ENCODE measurements around the gene NR2F1-AS1. TPM values are rescaled to one million over a fixed set of nuclear protein-coding genes. Genes with fewer than 3 reads are reported as not detected.
"Not testable (repeated sequence)": the region's sequence is repeated elsewhere in the genome, so short reads cannot be mapped to it uniquely, and the experiment has no call there.

Gene NR2F1-AS1
- total RNA-seq, 2 experiments from 2014 or later = not detected

- peaks cover 1% of the 10 kb centered on the region for H3K36me3 Mint-ChIP-seq
- H3K9me3 Mint-ChIP-seq = peaks cover 2% of the 10 kb centered on the region
- H3K4me1 Mint-ChIP-seq = peaks cover 17% of the 10 kb centered on the region
- peaks cover 72% of the 10 kb centered on the region for H3K27me3 Mint-ChIP-seq
- DNase-seq = no peak
- H3K4me3 Mint-ChIP-seq = no peak overlapping the region
- H3K27ac Mint-ChIP-seq = no peak overlapping the region
These were observed 13.6 kb downstream of the NR2F1-AS1 start for GRCh38 chr5:93567424-93567823.

GRCh38 chr5:93566091-93566490, 14.9 kb downstream of the NR2F1-AS1 start:
- DNase-seq = no peak
- Mint-ChIP-seq H3K9me3 (no peaks in the 10 kb centered on the region), H3K27me3 (peaks cover 64% of the 10 kb centered on the region), H3K36me3 (no peaks in the 10 kb centered on the region), H3K4me3 (no peak overlapping the region), H3K4me1 (peaks cover 8% of the 10 kb centered on the region), H3K27ac (no peak overlapping the region)

DNA sequence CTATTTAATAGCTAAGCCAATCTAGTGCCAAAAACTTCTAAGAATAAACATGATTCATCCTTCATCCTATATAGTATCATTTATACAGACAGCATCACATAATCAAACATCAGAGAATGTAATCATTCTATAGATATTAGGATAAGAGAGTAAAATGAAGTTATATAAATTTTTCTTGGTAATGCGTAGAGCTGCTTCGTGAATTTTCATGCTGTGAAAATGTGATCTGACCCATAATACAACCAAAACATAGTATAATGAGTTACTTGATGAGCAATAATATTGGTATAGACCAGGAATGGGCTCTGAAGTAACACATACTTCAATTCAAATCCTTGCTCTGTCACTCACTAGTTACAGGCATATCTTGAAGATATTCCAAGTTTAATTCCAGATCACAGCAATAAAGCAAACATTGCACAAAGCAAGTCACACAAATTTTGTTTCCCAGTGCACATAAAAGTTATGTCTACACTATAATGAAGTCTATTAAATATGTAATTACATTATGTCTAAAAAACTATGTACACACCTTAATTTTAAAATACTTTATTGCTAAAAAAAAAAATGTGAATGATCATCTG, 23.9 kb downstream of the NR2F1-AS1 start:
- H3K27me3 Mint-ChIP-seq = peaks cover 36% of the 10 kb centered on the region
- DNase-seq = no peak
- no peaks in the 10 kb centered on the region for H3K4me1 Mint-ChIP-seq

GRCh38 chr5:93549594-93549993, 31.4 kb downstream of the NR2F1-AS1 start:
- H3K36me3 Mint-ChIP-seq, H3K9me3 Mint-ChIP-seq, H3K27ac Mint-ChIP-seq, H3K4me3 Mint-ChIP-seq, H3K4me1 Mint-ChIP-seq, DNase-seq: not testable (repeated sequence)
- H3K27me3 Mint-ChIP-seq = peaks cover 33% of the 10 kb centered on the region

More for the DNA sequence above, 23.9 kb downstream of the NR2F1-AS1 start:
- H3K9me3 Mint-ChIP-seq = no peaks in the 10 kb centered on the region
- no peaks in the 10 kb centered on the region for H3K36me3 Mint-ChIP-seq
- H3K27ac Mint-ChIP-seq = no peak overlapping the region
- no peak overlapping the region for H3K4me3 Mint-ChIP-seq

- no peaks in the 10 kb centered on the region for H3K4me1 Mint-ChIP-seq
- peaks cover 26% of the 10 kb centered on the region for H3K27me3 Mint-ChIP-seq
- no peaks in the 10 kb centered on the region for H3K36me3 Mint-ChIP-seq
- no peak for DNase-seq
- H3K4me3 Mint-ChIP-seq = no peak overlapping the region
- H3K9me3 Mint-ChIP-seq = peaks cover 3% of the 10 kb centered on the region
- H3K27ac Mint-ChIP-seq = no peak overlapping the region
These were observed 35.1 kb downstream of the NR2F1-AS1 start for GRCh38 chr5:93545872-93546271.

DNA sequence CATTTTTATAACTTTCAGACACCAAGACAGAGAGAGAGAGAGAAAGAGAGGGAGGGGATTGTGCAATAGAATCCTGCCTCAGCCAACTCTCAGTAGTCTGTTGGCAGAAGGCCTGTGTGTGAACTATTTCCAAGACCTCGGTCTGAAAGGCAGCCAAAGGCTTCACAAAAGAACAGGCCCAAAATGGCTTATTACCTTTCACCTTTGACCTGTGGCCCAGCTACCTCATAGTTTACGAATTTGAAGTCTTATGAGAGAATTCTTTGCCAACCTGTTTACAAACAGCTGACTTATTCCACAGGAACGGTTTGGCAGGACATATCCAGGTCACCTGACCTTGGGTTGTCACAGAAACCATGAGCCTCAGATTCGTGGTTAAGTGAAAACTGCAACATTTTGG, 48.6 kb downstream of the NR2F1-AS1 start:
- Mint-ChIP-seq H3K36me3 (no peaks in the 10 kb centered on the region), H3K4me1 (no peaks in the 10 kb centered on the region), H3K4me3 (no peak overlapping the region), H3K27me3 (peaks cover under 1% of the 10 kb centered on the region), H3K27ac (no peak overlapping the region), H3K9me3 (peaks cover 7% of the 10 kb centered on the region)
- DNase-seq = no peak

- not testable (repeated sequence) for DNase-seq, H3K4me1 Mint-ChIP-seq, H3K36me3 Mint-ChIP-seq, H3K4me3 Mint-ChIP-seq, H3K27ac Mint-ChIP-seq
- Mint-ChIP-seq H3K9me3 (peaks cover 38% of the 10 kb centered on the region), H3K27me3 (peaks cover 10% of the 10 kb centered on the region)
These were observed 59.2 kb downstream of the NR2F1-AS1 start for GRCh38 chr5:93521815-93522214.

DNA sequence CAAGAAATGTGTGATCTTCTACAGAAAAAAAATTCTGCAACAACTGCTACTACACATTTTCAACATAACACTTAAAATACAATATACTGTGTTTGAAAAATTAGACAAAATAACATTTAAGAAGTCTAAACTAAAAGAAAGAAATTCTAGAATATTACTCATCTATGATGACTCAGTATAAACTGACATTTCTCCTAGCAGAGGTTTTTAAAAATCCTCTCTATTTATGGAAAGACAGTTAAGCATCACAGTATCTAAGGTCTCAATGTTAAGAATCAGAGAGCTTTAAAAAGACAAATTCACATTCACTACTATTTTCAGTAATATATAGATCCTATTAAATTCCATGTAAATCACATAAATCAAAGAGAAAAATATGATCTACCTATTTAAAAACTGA, 61.3 kb downstream of the NR2F1-AS1 start:
- peaks cover 10% of the 10 kb centered on the region for H3K27me3 Mint-ChIP-seq
- peaks cover 23% of the 10 kb centered on the region for H3K9me3 Mint-ChIP-seq
- no peak for DNase-seq
- H3K27ac Mint-ChIP-seq = no peak overlapping the region
- no peaks in the 10 kb centered on the region for H3K36me3 Mint-ChIP-seq
- H3K4me3 Mint-ChIP-seq = no peak overlapping the region
- H3K4me1 Mint-ChIP-seq = no peaks in the 10 kb centered on the region

DNA sequence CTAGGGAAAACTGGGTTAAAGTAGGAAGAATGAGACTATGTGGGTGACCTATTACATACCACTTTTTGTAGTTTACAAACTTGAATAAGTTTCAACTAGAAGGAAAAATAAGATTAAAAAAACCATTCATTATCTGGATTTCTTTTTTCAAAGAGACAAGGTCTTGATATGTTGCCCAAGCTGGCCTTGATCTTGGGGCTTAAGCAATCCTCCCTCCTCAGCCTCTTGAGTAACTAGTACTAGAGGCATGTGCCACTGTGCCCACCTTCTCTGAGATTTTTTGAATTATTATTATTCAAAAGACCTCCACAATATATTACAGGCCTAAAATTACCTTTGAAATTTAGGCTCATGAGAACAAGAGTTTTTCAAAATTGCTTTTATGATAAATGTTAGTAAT, 63.2 kb downstream of the NR2F1-AS1 start:
- Mint-ChIP-seq H3K4me3 (no peak overlapping the region), H3K27ac (no peak overlapping the region), H3K36me3 (no peaks in the 10 kb centered on the region), H3K4me1 (no peaks in the 10 kb centered on the region), H3K9me3 (peaks cover 16% of the 10 kb centered on the region), H3K27me3 (peaks cover 10% of the 10 kb centered on the region)
- no peak for DNase-seq

GRCh38 chr5:93513298-93513697, 67.7 kb downstream of the NR2F1-AS1 start:
- Mint-ChIP-seq H3K4me1 (no peaks in the 10 kb centered on the region), H3K36me3 (no peaks in the 10 kb centered on the region)

GRCh38 chr5:93512799-93513198, 68.2 kb downstream of the NR2F1-AS1 start:
- H3K4me1 Mint-ChIP-seq = no peaks in the 10 kb centered on the region
- H3K27ac Mint-ChIP-seq = no peak overlapping the region
- no peaks in the 10 kb centered on the region for H3K9me3 Mint-ChIP-seq
- H3K4me3 Mint-ChIP-seq = no peak overlapping the region
- H3K27me3 Mint-ChIP-seq = no peaks in the 10 kb centered on the region
- DNase-seq = no peak
- H3K36me3 Mint-ChIP-seq = no peaks in the 10 kb centered on the region

More at GRCh38 chr5:93513298-93513697, 67.7 kb downstream of the NR2F1-AS1 start:
- Mint-ChIP-seq H3K9me3 (no peaks in the 10 kb centered on the region), H3K27me3 (no peaks in the 10 kb centered on the region), H3K4me3 (no peak overlapping the region), H3K27ac (no peak overlapping the region)
- no peak for DNase-seq

GRCh38 chr5:93511445-93511844, 69.6 kb downstream of the NR2F1-AS1 start:
- Mint-ChIP-seq H3K36me3 (no peaks in the 10 kb centered on the region), H3K4me3 (no peak overlapping the region), H3K27me3 (no peaks in the 10 kb centered on the region), H3K27ac (no peak overlapping the region), H3K4me1 (no peaks in the 10 kb centered on the region), H3K9me3 (no peaks in the 10 kb centered on the region)
- no peak for DNase-seq

- DNase-seq = no peak
- Mint-ChIP-seq H3K36me3 (no peaks in the 10 kb centered on the region), H3K27me3 (no peaks in the 10 kb centered on the region), H3K4me3 (no peak overlapping the region), H3K9me3 (no peaks in the 10 kb centered on the region), H3K4me1 (no peaks in the 10 kb centered on the region), H3K27ac (no peak overlapping the region)
These were observed 70.2 kb downstream of the NR2F1-AS1 start for GRCh38 chr5:93510626-93511380.

DNA sequence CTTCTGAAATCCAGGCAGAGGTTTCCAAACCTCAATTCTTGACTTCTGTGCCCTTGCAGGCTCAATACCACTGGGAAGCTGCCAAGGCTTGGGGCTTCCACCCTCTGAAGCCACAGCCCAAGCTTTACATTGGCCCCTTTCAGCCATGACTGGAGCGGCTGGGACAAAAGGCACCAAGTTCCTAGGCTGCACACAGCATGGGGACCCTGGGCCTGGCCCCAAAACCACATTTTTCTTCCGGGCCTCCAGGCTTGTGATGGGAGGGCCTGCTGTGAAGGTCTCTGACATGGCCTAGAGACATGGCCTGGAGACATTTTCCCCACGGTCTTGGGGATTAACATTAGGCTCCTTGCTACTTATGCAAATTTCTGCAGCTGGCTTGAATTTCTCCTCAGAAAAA, 75.5 kb downstream of the NR2F1-AS1 start:
- not testable (repeated sequence) for H3K9me3 Mint-ChIP-seq, H3K27ac Mint-ChIP-seq, H3K4me1 Mint-ChIP-seq, DNase-seq, H3K4me3 Mint-ChIP-seq, H3K36me3 Mint-ChIP-seq
- peaks cover 18% of the 10 kb centered on the region for H3K27me3 Mint-ChIP-seq

DNA sequence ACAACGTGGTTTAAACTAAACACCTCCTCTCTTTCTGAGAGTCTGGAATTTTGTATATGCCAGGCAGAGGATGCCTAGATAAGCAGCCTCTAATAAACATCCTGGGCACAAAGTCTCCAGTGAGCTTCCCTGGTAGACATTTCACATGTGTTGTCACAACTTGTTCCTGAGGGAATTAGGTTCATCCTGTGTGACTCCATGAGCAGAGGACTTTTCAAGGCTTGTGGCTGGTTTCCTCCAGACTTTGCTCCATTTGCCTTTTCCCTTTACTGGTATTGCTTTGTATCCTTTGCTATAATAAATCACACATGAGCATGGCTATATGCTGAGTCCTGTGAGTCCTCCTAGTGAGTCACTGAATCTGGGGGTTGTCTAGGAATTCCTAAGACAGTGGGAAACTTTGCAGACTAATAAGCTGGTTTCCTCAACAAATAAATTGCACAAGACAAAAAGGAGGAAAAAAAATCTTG, 77.4 kb downstream of the NR2F1-AS1 start:
- peaks cover 18% of the 10 kb centered on the region for H3K27me3 Mint-ChIP-seq
- H3K9me3 Mint-ChIP-seq = peaks cover 1% of the 10 kb centered on the region
- H3K36me3 Mint-ChIP-seq = no peaks in the 10 kb centered on the region
- H3K27ac Mint-ChIP-seq = no peak overlapping the region
- H3K4me1 Mint-ChIP-seq = no peaks in the 10 kb centered on the region
- H3K4me3 Mint-ChIP-seq = no peak overlapping the region
- DNase-seq = no peak

GRCh38 chr5:93497096-93497495, 83.9 kb downstream of the NR2F1-AS1 start:
- no peak for DNase-seq
- H3K9me3 Mint-ChIP-seq = no peaks in the 10 kb centered on the region
- H3K36me3 Mint-ChIP-seq = no peaks in the 10 kb centered on the region
- peaks cover 8% of the 10 kb centered on the region for H3K27me3 Mint-ChIP-seq
- no peak overlapping the region for H3K27ac Mint-ChIP-seq
- H3K4me1 Mint-ChIP-seq = no peaks in the 10 kb centered on the region
- H3K4me3 Mint-ChIP-seq = no peak overlapping the region

Data from activated naive CD8-positive, alpha-beta T cell treated with anti-CD3 and anti-CD28 coated beads for 36 hours (primary cell).